ENCODE results near the gene DCAF17. TPM values are rescaled to one million over a fixed set of nuclear protein-coding genes. Genes with fewer than 3 reads are reported as not detected.
"Not testable (repeated sequence)": the region's sequence is repeated elsewhere in the genome, so short reads cannot be mapped to it uniquely, and the experiment has no call there.

DCAF17 gene
- total RNA-seq, 1 donor from 2014 or later = 53.8 TPM

DNA sequence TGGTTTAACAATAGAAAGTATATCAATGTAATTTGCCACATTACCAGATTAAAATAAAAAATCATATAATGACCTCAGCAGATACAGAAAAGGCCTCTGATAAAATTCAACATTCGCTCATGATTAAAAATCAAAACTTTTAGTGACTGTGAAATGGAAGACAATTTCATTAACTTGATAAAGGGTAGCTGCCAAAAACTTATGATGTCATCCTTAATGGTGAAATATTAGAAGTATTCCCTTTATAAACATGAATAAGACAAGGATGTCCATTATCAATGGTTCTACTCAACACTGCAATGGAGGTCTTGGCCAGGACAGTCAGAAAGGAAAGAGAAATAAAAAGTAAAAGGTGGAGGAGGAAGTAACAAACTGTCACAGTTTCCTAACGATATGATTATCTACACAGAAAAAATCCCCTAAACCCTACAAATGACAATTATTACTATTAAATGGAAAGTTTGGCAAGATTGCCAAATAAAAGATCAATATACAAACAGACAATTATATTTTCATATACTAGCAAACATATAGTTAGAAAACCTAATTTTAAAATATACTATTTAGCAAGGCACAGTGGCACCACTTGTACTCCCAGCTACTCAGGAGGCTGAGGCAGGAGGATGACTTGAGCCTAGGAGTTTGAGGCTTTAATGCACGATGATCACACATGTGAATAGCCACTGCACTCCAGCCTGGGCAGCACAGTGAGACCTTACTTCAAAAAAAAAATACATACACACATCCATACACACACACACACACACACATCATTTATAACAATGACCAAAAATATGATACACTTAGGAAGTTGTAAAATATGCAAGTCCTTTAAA lies 13.1 kb upstream of the DCAF17 start:
- Mint-ChIP-seq H3K36me3 (peaks cover 10% of the 10 kb centered on the region), H3K4me3 (no peak overlapping the region), H3K9me3 (peaks cover 31% of the 10 kb centered on the region), H3K27ac (no peak overlapping the region), H3K4me1 (peaks cover 1% of the 10 kb centered on the region), H3K27me3 (ENCODE audit: insufficient read depth, low read depth) (peaks cover 6% of the 10 kb centered on the region)
- no peaks in the 10 kb centered on the region for H3K27me3 ChIP-seq
- TF ChIP-seq EZH2phosphoT487 (IDR thresholded peaks at IDR 0.05) (no peak), EZH2 (IDR thresholded peaks at IDR 0.05) (no peak)
- TF ChIP-seq, protein P1, sequence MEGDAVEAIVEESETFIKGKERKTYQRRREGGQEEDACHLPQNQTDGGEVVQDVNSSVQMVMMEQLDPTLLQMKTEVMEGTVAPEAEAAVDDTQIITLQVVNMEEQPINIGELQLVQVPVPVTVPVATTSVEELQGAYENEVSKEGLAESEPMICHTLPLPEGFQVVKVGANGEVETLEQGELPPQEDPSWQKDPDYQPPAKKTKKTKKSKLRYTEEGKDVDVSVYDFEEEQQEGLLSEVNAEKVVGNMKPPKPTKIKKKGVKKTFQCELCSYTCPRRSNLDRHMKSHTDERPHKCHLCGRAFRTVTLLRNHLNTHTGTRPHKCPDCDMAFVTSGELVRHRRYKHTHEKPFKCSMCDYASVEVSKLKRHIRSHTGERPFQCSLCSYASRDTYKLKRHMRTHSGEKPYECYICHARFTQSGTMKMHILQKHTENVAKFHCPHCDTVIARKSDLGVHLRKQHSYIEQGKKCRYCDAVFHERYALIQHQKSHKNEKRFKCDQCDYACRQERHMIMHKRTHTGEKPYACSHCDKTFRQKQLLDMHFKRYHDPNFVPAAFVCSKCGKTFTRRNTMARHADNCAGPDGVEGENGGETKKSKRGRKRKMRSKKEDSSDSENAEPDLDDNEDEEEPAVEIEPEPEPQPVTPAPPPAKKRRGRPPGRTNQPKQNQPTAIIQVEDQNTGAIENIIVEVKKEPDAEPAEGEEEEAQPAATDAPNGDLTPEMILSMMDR (IDR thresholded peaks at IDR 0.05) = no peak
- H3F3A ChIP-seq (ENCODE audit: low read depth) = no peaks in the 10 kb centered on the region
- H2AFZ ChIP-seq (replicated peaks) = no peak overlapping the region
- H3K9me3 ChIP-seq (ENCODE audit: low read depth) = no peaks in the 10 kb centered on the region
- H3K4me2 ChIP-seq = no peak overlapping the region
- peaks cover 38% of the 10 kb centered on the region for H3K79me2 ChIP-seq (ENCODE audit: low read depth)
- no peaks in the 10 kb centered on the region for H3K36me3 ChIP-seq
- no peak for DNase-seq (ENCODE audit: low spot score)
- H3K4me3 ChIP-seq = no peak overlapping the region
- no peaks in the 10 kb centered on the region for H4K20me1 ChIP-seq (ENCODE audit: low read depth)
- no peak overlapping the region for H3K27ac ChIP-seq
- no peaks in the 10 kb centered on the region for H3K4me1 ChIP-seq
- H3K9ac ChIP-seq = no peak overlapping the region

DNA sequence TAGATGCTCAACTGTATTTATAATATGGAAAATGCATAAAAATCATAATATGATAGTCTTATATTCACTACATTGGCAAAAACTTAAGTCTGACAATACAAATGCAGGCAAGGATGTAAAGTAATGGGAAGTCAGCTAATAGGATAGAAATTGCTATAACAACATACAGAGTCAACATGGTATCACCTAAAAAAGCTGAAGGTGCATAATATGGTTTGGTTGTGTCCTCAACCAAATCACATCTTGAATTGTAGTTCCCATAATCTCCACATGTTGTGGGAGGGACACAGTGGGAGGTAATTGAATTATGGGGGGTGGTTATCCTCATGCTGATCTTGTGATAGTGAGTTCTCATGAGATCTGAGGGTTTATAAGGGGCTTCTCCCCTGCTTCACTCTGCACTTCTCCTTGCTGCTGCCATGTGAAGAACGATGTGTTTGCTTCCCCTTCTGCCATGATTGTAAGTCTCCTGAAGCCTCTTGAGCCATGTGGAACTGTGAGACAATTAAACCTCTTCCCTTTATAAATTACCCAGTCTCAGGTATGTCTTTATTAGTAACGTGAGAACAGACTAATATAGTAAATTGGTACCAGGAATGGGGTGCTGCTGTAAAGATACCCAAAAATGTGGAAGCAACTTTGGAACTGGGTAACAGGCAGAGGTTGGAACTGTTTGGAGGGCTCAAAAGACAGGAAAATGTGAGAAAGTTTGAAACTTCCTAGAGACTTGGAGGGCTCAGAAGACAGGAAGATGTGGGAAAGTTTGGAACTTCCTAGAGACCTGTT lies 11.1 kb upstream of the DCAF17 start:
- H3K4me2 ChIP-seq; H3K27me3 ChIP-seq; H3K36me3 ChIP-seq; H3K9me3 ChIP-seq (ENCODE audit: low read depth); H3K9ac ChIP-seq; H3K27ac Mint-ChIP-seq; H3K4me3 Mint-ChIP-seq; H3K4me1 Mint-ChIP-seq; H3K4me3 ChIP-seq; H3F3A ChIP-seq (ENCODE audit: low read depth); DNase-seq (ENCODE audit: low spot score); H3K27me3 Mint-ChIP-seq (ENCODE audit: insufficient read depth, low read depth); H3K27ac ChIP-seq; H4K20me1 ChIP-seq (ENCODE audit: low read depth); H3K4me1 ChIP-seq; H2AFZ ChIP-seq (replicated peaks): not testable (repeated sequence)
- Mint-ChIP-seq H3K36me3 (peaks cover 10% of the 10 kb centered on the region), H3K9me3 (peaks cover 31% of the 10 kb centered on the region)
- H3K79me2 ChIP-seq (ENCODE audit: low read depth) = peaks cover 57% of the 10 kb centered on the region

DNA sequence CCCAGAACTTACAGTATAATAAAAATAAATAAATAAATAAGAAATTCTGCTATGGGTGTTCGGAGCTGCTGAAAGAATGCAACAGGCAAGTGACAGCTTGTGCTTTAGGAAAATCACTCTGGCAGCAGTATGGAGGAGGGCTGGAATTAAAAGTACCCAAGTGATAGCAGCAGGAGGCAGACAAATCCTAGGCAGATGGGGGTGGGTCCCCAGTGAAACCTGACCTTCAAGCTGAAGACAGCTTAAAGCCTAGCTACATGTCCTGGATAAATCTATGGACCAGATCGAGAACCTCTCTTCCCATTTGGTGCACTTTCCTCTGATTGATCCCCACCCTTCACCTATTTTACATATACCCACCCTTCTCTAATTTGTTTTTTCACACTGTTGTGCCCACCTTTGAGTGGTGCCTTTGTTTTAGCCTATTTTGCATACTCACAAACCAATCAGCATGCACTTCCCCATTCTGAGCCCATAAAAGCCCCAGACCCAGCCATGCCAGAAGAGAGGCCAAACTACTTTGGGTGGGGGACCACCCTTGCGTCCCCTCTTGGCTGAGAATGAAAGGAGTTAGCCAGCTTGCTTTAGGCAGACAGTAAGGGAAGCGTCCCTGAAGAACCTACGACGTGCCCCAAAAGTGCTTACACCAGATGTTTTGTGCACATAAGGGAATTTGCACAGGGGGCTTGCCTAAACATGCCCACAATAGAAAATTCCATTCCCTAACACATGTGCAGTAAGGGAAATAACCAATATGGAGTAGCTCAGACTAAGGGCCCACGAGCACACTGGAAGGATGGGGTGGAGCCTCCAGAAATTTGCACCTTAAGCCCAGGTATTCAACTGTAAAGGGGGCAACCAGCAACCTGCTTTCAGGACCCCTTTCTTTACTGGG lies 3.3 kb upstream of the DCAF17 start:
- Mint-ChIP-seq H3K9me3 (no peaks in the 10 kb centered on the region), H3K4me1 (peaks cover 23% of the 10 kb centered on the region), H3K36me3 (peaks cover 4% of the 10 kb centered on the region), H3K27me3 (ENCODE audit: insufficient read depth, low read depth) (no peaks in the 10 kb centered on the region), H3K4me3 (no peak overlapping the region), H3K27ac (no peak overlapping the region)
- H3K4me1 ChIP-seq = peaks cover 28% of the 10 kb centered on the region
- no peaks in the 10 kb centered on the region for H3K27me3 ChIP-seq
- H2AFZ ChIP-seq (replicated peaks) = no peak overlapping the region
- no peak overlapping the region for H3K27ac ChIP-seq
- H3K36me3 ChIP-seq = peaks cover 2% of the 10 kb centered on the region
- no peaks in the 10 kb centered on the region for H3K9me3 ChIP-seq (ENCODE audit: low read depth)
- peaks cover 86% of the 10 kb centered on the region for H3K79me2 ChIP-seq (ENCODE audit: low read depth)
- DNase-seq (ENCODE audit: low spot score) = no peak
- no peak overlapping the region for H3K9ac ChIP-seq
- H3F3A ChIP-seq (ENCODE audit: low read depth) = peaks cover 24% of the 10 kb centered on the region
- no peak for TF ChIP-seq EZH2 (IDR thresholded peaks at IDR 0.05)
- TF ChIP-seq EZH2phosphoT487 (IDR thresholded peaks at IDR 0.05) = no peak
- TF ChIP-seq, protein P1 (IDR thresholded peaks at IDR 0.05) = no peak
- no peaks in the 10 kb centered on the region for H4K20me1 ChIP-seq (ENCODE audit: low read depth)
- H3K4me3 ChIP-seq = no peak overlapping the region
- no peak overlapping the region for H3K4me2 ChIP-seq
